ENCODE results near the gene HDDC3.
"Not testable (repeated sequence)": the region's sequence is repeated elsewhere in the genome, so short reads cannot be mapped to it uniquely, and the experiment has no call there.

Gene HDDC3

DNA sequence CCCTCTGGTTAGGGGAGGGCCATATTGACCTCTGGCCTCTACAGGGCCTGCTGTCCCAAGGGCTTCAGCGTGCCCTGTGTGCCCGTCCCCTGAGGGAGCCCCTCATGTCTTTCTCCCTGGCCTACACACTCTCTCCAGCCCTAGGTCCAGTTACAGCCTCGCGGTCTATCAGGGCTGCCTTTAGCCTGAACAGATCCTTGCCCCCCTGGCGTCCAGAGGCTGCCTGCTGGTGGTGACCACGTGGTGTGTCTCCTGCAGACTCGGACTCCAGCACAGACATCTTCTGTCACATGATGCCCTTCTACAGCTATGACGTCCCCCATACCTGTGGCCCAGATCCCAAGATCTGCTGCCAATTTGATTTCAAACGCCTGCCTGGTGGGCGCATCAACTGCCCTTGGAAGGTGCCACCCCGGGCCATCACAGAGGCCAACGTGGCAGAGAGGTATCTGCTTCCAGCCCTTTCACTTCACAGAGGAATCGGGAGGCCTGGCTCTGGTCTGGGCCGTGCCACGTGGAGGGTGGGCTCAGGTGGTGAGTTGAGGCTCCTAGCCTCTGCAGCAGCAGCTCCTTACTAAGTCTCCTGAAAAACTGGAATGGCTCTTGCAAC, 25.2 kb downstream of the HDDC3 start:
- no peak for FAIRE-seq

DNA sequence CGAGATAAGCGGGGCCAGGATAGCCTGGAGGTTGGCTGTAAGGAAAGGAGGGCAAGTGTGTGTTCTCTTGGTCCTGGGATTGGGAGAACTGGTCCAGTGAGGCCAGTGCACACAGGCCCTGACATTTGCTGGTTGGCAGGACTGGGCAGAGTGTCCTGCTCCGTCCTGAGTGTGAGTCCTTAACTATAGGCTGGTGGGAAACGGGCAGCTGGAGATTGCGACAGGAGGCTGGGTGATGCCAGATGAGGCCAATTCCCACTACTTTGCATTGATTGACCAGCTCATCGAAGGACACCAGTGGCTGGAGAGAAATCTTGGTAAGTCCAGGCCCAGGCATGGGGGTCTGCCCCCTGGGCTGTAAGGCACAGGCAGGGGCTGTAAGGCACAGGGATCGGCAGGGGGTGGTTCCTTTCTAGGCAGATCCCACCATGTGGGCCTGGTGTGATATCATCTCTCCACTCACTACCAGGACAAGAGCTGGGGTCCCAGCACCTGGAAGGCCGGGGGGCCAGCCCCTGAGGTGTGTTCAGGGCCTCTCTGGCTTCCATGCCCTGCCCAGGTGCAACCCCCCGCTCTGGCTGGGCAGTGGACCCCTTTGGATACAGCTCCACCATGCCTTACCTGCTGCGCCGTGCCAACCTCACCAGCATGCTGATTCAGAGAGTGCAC, 26.0 kb downstream of the HDDC3 start:
- no peak for FAIRE-seq

DNA sequence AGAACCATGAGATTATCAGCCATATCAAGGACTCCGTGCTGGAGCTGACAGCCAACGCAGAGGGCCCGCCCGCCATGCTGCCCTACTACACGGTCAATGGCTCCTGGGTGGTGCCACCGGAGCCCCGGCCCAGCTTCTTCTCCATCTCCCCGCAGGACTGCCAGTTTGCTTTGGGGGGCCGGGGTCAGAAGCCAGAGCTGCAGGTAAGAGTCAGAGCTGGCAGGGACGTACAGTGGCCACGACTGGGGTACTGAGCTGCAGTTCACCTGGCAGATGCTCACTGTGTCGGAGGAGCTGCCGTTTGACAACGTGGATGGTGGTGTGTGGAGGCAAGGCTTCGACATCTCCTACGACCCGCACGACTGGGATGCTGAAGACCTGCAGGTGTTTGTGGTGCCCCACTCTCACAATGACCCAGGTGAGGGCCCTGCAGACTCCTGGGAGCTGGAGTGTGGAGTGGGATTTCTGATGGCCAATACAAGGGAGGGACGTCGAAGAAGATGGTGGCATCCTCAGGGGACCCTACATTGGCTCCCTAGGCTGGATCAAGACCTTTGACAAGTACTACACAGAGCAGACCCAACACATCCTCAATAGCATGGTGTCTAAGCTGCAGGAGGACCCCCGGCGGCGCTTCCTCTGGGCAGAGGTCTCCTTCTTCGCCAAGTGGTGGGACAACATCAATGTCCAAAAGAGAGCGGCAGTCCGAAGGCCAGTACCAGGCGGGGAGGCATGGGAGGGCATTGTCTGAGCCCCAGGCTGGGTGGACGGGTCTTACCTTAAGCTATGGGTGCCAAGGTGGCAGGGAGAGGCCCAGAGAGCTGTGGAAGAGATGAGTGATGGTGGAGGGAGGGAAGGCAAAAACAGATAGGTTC, 26.8 kb downstream of the HDDC3 start:
- no peak for FAIRE-seq

DNA sequence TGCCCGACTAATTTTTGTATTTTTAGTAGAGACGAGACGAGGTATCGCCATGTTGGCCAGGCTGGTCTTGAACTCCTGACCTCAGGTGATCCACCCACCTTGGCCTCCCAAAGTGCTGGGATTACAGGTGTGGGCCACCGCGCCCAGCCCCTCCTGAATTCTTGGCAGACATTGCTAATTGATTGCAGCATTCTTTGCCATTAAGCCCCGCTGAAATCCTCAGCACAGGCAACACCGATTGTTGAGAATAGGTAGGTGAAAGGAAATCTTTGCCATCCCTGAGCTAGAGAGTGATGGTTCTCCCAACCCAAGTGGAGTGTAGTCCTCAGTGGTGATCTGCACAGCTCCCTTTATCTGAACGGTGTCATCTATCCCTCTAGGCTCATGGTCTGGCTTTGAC, 27.6 kb downstream of the HDDC3 start:
- FAIRE-seq, result no peak

DNA sequence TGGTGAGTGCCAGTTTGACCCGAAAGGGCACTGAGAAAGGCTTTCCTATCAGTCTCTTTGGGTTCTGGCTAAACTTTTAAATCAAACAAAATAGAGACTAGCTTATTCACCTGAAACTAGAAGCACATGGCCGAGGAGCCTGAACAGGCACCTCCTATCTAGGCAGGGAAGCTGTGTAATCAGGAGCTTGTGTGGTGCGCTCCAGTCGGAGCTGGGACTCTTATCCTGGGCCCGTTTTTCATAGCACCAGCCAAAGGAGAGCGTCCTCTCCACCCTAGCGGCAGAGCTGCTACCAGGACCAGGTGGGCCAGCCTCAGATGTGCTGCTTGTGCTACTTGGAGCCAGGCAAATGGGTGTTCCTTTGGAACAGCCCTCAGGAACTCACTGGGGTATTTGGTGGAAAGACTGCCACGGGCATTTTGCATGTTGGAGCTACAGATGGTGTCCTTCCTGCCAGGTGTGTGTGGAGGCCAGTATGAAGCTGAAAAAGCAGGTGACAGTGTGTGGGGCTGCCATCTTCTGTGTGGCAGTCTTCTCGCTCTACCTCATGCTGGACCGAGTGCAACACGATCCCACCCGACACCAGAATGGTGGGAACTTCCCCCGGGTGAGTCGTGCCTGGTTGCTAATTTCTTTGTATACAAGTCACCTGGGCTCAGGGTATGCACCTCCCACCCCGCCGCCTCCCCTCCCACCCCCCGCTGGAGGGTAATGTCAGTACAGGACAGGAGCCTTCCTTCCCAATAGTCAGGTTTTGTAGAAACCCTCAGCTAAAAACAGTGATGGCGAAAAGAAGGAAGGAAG, 28.4 kb downstream of the HDDC3 start:
- FAIRE-seq, result no peak

DNA sequence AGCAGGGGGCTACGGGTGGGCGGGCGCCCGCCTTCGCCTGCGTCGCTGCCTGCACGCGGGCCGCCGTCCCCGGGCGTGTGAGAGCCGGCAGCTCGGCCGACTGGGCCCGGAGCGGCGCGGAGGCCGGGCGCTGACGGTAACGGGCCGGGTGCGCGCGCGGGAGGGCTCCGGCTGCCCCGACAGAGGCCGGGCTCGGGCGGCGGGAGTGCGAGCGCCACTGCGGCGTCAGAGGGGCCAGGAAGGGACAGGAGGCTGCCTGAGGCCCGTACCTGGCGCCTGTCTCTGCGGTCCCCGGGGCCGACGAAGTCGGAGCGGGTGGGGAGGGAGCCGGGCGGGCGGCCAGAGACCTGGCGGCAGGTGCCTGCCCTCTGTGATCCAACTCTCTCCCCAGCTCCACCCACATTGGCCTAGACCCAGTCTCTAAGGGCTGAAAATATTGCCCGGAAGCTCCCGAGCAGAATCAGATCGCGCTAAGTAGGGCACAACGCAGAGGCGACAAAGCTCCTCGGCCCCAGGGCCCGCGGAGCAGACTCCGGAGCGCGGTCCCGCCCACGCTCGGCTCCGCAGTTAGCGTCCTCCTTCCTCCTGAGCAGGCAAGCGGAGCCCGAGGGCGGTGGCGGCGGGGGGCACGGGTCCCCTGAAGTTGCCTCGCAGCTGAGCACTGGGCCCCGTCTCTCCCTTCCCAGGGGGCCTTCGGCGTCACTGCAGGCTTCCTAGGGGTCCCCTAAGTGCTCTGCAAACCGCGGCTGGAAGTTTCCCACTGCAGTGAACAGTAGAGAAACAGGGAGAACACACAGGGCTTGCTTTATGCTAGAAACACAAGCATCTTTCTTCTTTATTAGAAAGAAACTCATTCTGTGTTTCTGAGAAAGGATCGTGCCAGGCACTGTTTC, 29.3 kb downstream of the HDDC3 start, which contains the start of gene MAN2A2:
Gene MAN2A2 (plus strand): TSS at position 463 of the 893 bp plus-strand sequence. CDS start 906 bp downstream, outside the sequence.
- FAIRE-seq, result no peak

DNA sequence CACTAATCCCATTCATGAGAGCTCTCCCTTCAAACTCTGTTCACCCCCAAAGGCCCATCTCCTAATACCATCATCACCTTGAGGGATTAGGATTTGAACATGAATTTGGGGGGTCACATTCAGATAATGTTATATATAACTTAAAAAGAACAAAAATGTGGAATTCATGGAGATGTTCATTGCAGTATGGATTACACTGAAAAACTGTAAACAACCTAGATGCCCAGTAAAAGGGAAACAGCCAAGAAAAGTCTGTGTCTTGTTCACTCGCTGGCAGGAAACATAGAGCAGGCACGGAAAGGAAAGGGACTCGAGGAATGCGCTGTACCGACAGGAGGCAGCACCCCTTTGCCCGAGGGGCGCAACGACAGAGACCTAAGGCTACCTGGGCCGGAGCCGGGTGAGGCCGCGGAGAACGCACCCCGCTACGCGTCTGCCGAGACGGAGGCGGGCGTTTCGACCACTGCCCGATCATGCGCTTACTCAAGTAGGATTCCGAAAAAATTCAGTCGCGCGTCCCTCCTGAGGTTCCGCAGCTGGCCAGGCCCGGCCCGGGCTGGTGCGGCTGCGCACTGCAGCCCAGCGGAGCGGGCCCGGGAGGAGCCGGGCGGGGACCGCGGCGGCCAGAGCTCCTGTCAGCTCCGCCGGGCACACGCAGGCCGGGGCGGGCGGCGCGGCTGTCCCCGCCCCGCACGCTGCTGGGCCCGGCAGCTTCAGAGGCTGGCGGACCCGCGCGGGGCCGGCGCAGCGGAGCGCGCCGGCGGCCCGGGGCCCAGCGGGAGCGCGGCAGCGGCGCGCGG, 30.1 kb downstream of the HDDC3 start:
- no peak for FAIRE-seq

DNA sequence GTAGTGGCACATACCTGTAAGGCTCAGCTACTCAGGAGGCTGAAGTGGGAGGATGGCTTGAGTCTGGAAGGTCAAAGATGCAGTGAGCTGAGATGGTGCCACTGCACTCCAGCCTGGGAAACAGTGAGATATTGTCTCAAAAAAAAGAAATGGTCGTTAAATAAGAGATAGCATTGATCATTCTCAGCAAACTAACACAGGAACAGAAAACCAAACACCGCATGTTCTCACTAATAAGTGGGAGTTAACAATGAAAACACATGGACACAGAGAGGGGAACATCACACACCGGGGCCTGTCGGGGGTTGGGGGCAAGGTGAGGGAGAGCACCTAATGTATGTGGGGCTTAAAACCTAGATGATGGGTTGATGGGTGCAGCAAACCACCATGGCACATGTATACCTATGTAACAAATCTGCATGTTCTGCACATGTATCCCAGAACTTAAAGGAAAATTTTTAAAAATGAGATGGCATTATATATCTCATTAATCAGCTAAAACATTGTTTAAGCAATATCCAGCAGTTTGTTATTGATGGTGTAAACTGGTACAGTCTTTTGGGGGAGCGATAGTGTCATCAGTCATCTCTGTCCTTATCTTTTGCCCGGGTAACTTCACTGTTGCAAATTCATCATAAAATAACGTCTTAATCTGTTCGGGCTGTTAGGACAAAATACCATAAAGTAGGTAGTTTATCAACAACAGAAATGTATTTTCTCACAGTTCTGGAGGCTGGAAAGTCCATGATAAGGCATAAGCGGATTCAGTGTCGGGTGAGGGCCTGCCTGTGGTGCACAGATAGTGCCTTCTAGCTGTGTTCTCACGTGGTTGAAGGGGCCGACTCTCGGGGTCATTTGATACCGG, 30.9 kb downstream of the HDDC3 start:
- no peak for FAIRE-seq

DNA sequence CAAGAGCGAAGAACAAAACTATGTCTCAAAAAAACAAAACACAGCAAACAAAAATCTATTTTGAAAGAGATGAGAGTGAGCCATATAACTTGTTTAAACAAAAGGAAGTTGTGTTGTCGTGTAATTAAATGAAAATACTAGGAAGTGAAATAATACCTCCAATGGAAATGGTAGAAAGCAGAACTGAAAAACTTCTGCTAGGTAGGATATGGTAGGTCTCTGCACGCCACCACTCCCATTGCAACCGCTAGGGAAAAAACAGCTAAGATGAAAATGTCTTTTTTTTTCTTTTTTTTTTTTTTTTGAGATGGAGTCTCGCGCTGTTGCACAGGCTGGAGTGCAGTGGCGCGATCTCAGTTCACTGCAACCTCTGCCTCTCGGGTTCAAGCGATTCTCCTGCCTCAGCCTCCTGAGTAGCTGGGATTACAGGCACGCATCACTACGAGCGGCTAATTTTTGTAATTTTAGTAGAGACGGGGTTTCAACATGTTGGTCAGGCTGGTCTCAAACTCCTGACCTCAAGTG, 35.2 kb downstream of the HDDC3 start:
- not testable (repeated sequence) for FAIRE-seq

DNA sequence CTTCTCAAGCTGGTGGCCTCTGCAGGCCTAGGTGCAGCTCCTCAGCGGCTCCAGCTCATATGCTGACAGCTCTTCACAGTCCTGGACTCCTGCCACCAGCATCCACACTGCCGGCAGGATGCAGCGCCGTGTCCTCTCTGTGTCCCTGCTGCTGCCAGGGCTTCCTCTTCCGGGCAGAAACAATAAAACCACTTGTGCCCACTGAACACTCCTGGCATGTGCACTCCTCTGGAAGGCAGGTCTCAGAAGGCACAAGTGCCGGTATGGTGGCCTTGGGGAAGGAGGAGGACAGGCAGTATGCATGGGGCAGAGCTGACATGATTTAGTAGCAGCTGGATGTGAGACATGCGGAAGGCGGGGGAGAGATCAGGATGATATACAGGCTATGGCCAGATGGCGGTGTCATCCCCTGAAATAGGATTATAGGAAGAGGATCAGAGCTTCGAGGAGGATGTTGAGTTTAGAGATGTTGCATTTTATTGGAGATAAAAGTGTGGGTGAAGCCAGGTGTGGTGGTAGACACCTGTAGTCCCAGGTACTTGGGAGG, 36.7 kb downstream of the HDDC3 start:
- FAIRE-seq, result no peak

DNA sequence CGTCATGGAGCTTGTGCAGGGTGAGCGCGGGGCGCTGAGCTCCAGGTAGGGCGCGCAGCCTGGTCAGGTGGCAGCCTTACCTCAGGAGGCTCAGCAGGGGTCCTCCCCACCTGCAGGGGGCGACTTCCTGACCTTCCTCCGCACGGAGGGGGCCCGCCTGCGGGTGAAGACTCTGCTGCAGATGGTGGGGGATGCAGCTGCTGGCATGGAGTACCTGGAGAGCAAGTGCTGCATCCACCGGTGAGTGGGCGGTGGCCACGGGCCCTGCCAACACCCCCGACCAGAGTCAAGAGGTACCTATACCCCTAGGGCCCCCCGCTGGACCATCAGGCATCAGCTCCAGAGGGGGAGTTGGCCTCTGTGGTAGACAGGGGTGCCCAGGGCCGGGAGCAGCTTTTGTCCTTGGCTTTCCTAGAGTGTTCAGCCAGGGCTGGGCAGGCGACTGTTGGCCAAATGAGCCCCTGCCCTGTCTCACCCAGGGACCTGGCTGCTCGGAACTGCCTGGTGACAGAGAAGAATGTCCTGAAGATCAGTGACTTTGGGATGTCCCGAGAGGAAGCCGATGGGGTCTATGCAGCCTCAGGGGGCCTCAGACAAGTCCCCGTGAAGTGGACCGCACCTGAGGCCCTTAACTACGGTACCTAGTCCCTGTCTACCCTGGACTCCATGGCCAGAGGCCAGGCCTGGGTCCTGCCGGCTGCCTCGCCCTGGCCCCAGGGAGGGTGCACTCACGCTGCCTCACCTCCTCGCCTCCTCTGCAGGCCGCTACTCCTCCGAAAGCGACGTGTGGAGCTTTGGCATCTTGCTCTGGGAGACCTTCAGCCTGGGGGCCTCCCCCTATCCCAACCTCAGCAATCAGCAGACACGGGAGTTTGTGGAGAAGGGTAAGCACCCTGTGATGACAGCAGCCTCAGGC, 38.9 kb downstream of the HDDC3 start:
- no peak for FAIRE-seq

DNA sequence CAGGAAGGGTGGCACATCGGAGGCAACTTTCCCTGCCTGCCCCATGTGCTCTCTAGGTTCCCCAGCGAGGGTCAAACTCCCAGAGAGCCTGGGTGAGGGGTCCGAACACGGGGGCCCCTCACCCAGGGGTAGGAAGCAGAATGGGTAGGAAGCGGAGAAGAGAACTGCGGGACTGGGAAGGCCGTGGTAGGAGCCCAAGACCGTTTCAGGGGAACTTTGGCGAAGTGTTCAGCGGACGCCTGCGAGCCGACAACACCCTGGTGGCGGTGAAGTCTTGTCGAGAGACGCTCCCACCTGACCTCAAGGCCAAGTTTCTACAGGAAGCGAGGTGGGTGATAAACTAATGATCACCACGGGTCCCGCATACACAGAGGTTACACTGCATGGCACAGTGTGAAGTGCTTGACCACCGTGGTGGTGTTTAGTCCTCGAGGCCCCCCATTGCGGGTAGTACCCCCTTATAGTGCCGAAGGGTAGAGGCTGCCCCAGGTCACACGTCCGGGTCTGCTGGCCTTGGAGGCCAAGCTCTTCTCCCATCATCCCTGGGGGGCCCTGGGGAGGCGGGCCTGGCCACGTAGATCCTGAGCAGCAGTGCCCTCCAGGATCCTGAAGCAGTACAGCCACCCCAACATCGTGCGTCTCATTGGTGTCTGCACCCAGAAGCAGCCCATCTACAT, 39.7 kb downstream of the HDDC3 start:
- no peak for FAIRE-seq

DNA sequence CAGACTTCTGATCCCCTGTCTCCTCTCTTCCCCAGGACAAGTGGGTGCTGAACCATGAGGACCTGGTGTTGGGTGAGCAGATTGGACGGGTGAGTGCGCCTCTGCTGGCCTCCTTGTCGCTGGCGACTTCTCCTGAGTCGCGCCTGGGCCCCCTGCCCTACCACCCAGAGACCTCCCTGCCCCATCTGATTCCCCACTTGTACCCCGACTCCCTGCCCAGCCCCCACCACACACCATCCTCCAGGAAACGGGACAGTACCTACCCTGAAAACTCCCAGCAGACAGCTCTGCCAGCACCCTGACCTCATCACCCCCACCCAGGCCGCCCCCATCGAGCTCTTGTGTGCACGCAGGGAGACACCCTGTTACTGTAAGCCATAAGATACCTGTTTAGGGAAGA, 40.3 kb downstream of the HDDC3 start:
- no peak for FAIRE-seq

DNA sequence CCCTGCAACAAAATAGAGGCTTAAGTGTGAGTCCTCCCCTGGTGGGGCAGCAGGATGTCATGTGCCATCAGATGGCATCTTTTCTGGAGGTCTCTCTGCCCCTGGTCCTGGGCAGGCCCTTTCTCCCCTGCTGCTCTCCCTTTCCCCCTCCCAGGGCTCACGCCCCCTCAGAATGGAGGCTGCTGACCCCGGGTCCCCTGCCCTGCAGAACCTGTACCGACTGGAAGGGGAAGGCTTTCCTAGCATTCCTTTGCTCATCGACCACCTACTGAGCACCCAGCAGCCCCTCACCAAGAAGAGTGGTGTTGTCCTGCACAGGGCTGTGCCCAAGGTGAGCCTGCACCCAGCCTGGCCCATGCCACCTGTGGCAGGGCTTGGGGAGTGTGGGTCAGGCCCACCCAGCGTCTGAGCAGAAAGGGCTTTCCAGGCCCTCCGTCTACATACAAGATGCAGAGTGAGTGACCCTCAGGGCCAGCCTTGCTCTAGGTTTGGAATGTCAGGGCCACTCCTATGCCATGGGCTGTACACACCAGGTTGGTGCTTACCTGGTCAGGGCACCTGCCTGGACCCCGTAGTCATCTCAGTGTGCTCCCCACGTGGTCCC, 40.9 kb downstream of the HDDC3 start:
- no peak for FAIRE-seq

DNA sequence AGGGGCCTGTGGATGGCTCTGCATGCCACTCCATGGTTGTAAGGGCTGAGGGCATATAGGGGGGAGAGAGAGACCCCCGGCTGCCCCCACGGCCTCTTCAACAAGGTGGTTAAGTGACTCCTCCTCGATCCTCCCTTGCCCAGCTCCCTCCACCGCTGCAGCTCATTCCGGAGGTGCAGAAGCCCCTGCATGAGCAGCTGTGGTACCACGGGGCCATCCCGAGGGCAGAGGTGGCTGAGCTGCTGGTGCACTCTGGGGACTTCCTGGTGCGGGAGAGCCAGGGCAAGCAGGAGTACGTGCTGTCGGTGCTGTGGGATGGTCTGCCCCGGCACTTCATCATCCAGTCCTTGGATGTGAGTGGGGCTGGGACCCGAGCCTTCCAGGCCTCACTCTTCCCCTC, 41.5 kb downstream of the HDDC3 start:
- FAIRE-seq, result no peak

DNA sequence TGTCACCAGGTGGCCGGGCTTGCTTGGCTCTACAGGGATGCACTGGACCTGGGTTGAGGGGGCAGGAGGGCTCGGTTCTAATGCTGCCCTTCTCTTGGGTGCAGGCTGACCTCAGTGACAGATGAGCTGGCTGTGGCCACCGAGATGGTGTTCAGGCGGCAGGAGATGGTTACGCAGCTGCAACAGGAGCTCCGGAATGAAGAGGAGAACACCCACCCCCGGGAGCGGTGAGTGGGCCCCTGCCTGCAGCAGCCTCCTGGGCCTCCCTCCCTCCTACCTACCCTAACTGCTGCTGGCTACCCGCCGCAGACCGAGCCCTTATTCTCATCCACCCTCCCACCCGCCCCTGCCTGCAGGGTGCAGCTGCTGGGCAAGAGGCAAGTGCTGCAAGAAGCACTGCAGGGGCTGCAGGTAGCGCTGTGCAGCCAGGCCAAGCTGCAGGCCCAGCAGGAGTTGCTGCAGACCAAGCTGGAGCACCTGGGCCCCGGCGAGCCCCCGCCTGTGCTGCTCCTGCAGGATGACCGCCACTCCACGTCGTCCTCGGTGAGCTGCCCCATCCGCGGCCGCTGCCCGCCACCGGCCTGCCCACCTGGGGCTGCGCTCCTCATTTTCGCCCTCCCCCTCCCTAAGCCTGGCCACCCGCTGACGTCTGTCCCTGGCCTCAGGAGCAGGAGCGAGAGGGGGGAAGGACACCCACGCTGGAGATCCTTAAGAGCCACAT, 42.5 kb downstream of the HDDC3 start:
- FAIRE-seq, result no peak

DNA sequence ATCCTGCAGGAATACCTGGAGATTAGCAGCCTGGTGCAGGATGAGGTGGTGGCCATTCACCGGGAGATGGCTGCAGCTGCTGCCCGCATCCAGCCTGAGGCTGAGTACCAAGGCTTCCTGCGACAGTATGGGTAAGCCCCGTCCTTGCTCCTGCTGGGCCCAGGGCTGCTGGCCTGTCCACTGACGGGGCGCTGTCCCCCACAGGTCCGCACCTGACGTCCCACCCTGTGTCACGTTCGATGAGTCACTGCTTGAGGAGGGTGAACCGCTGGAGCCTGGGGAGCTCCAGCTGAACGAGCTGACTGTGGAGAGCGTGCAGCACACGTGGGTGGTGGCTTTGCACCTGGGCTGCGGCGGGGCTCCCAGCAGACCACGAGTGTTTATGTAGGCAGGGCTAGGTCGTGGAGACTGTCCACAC, 43.0 kb downstream of the HDDC3 start:
- FAIRE-seq, result no peak

Data from TTC549 (cell line).